ENCODE data around the gene MTRF1L.
"Not testable (repeated sequence)": the region's sequence is repeated elsewhere in the genome, so short reads cannot be mapped to it uniquely, and the experiment has no call there.

Gene MTRF1L

DNA sequence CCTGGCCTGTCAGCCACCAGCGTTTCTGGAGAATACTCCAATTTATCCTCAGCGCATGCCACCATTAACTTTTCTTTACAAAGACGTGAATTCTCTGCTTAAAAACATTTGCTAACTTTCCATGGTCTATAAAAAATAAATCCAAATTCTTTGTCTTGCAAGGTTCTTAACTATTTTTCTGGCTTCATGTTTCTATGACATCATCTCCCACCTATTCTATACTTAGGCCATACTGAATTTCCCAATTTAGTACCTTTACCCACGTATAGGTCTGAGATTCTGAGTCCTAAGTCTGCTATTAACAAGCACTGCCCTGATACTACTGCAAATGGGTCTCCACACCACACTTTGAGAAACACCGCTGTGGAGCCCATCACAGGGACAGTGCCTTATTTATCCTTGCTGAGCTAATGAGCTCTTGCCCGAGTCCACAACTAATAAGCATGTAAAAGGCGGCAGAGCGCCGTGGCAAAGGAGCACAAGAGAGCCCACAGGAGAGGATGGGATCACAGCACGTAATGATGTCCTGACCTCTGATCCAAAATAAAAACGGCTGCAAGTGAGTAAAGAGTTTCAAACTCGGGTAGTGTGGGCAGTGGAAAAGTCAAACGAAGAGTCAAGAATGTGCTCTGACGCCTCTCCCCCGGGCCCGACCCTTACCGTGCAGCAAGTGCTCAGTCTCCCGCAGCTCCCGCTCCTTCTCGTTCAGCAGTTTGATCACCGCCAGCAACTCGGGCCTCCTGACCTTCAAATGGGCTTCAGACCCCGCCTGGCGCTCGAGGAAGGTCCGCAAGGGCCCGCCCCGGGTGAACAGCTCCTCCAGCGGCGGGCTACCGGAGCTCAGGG is 519 bp downstream of the MTRF1L start:
- DNase-seq: no peak

DNA sequence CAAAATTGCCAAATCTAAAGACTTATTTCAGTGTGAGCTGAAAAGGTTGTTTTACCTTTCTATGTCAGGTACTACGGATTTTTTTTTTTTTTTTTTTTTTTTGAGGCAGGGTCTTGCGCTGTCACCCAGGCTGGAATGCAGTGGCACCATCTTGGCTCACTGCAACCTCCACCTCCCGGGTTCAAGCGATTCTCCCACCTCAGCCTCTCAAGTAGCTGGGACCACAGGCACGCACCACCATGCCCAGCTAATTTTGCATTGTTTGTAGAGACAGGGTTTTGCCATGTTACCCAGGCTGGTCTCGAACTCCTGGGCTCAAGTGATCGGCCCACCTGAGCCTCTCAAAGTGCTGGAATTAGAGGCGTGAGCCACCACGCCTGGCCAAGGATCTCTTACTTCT is 1.7 kb downstream of the MTRF1L start:
- DNase-seq: not testable (repeated sequence)

DNA sequence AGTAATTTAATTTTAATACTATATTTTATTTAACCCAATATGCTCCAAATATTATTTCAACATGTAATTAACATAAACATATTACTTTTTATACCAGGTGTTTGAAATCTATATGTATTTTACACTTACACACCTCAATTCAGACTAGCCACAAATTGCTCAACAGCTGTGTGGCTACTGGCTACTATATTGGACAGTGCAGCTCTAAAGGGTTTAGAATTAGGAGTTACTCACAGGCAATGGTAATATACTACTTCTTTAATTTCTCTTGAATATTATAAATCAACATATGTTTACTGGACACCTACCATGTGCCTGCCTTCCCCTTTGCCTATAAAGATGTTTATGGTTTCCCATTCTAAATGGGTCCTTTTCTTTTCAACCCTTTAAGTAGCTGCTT is 2.3 kb downstream of the MTRF1L start:
- DNase-seq: no peak

DNA sequence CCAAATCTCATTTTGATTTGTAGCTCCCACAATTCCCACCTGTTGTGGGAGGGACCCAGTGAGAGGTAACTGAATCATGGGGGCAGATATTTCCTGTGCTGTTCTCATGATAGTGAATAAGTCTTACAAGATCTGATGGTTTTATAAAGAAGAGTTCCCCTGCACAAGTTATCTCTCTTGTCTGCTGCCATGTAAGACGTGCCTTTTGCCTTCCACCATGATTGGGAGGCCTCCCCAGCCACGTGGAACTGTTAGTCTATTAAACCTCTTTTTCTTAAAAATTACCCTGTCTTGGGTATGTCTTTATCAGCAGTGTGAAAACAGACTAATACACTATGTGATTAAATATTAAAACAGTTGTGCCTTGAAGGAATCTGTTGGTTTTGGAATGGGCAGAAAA is 3.0 kb downstream of the MTRF1L start:
- DNase-seq: not testable (repeated sequence)

DNA sequence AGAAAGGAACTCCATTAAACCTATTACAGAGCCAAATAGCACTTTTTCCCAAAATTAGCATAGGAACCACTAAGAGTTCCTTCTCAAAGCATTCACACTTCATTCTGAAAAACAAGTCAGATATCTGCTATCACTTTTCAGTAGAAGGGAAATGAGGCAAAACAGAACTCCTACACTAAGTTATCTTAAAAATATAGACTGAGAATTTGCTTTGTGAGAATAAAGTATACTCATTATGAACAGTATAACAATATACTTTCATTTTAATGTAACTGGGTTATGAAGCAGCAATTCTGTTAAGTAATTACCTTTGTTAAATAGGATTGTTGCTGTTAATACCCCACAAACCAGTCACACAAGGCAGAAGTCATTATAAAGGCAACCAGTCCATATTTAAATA is 8.7 kb downstream of the MTRF1L start:
- DNase-seq: no peak

DNA sequence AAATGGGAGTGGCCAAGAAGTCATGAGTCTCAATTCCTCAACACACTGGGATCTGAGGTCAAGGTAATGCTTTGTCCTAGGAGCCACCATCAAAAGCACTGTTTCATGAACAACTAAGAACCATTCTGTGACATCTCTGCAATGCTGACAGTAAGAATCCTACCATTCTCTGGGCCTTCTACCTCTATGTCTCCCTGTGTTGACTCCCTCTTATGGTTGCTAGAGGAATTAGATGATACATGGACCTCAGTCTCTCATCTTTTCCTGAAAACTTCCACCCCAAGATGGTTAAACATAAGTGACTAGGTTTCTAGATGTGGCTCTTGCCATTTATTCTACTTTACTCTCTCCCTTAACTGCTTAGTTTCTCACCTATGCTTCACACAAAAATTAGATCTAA is 9.1 kb downstream of the MTRF1L start:
- DNase-seq: no peak

DNA sequence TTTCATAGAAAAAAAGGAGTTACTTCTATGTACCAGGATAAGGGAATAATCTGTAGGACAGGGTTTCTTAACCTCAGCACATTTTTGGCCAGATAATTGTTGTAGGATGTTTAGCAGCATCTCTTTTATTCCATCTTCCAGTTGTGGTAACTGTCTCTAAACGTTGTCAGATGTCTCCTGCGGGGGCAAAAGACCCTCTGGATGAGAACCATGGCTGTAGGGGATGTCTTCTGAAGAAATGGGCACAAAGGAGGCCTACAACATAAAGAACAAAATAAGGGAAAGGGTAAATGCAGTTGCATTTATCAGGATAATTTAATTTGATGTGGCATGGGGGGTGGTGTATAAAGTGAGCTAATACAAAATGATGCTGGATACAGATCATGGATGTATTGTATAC is 15.5 kb downstream of the MTRF1L start:
- DNase-seq: no peak

DNA sequence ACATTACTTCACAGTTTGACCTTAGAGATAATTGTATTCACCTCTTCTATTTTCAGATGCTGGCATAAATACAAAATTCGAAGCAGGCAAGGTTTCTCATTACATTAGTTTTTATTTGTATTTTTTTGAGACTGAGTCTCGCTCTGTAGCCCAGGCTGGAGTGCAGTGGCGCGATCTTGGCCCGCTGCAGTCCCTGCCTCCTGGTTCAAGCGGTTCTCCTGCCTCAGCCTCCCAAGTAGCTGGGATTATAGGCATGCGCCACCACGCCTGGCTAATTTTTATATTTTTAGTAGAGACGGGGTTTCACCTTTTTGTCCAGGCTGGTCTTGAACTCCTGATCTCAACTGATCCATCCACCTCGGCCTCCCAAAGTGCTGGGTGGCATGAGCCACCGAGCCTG is 17.2 kb downstream of the MTRF1L start:
- not testable (repeated sequence) for DNase-seq

DNA sequence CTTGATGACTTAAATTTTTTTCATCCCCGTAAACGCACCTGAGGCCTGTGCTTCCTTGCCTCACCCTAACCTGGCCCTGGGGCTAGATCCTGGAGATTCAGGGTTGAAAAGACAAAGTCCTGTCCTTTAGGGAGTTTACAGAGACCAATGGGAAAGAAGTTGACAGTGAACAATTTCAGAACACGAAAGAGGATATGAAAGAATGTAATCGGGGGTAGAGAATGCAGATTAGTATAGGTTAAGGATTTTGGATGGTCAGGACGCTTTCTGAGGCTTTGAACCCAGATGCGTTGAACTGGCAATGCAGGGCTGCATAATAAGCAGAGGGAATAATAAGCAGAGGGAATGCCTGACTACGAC is 18.0 kb downstream of the MTRF1L start:
- no peak for DNase-seq

DNA sequence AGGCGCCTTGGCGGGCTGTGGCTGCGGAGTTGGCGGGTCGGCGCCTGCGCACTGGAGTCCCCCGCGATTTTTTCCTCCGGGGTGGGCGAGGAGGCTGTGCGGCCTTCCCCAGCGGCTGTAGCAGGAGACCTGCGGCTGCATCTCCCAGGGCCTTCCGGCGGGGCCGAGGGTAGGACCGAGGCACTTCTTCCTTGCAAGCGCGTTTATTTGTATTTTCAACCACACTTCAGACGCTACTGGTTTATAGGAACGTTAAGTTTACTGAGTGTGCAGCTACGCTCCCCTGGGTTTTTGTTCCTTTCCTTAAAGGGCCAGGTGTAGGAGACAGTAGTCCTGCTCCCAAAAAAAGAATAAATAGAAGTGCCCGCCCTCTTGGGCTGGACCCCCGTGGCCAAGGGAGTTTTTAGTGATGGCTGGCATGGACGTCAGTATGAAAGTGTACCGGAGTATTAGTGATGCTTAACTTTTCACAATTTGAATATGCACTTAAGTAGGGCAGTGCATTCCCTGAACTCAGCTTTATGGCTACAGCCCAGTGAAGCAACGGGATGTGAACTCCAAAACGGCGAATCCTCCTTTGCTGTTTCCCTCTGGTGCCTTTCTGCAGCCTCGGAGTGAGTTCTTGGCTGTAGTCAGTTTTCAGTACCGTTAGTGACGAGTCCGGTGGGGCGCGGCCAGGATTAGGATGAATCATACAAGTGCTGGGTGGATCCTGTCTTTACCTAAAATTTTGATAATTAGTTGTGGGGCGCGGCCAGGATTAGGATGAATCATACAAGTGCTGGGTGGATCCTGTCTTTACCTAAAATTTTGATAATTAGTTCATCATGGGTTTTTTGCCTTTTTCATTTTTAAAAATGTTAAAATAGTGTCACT is 18.6 kb downstream of the MTRF1L start:
- DNase-seq: peak; percentile 68 to 94

DNA sequence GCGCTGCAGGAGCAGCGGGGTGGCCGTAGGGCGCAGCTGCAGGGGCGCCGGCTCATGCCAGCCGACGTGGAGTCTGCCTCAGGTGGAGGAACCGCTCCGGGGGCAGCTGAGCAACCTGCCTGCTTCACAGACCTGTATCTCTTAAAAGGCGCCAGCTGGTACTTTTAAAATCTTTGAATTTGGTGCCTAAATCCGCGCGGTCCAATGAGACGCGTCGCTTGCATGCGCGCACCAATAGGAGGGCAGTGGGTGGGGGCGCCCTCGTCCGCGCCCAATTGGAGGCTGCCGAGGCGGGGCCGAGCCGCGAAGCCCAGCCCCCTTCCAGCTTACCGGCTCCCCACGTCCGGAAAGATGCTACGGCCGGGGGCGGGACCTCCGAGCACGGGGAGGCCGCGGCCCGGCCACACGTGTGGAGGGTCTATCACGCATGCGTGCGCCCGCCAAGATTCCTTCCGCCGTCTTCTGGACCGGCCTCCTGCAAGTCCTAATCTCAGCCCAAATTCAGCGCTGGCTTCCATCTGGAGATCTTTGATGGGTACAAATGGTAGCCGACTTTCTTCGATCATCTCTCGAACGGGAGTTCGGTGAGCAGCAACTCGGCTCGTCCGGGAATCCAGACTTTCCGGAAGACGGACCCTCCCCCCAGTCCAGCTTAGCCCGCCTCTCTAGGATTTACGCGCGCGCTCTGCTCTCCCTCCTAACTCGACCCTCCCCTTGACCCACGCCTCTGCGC is 19.4 kb downstream of the MTRF1L start, which contains the start of gene FBXO5:
TSS of gene FBXO5 (minus strand) at position 138 of the 733 bp plus-strand sequence. CDS start at position 56, 82 bp downstream.
- peak; percentile 94 to 97 for DNase-seq

DNA sequence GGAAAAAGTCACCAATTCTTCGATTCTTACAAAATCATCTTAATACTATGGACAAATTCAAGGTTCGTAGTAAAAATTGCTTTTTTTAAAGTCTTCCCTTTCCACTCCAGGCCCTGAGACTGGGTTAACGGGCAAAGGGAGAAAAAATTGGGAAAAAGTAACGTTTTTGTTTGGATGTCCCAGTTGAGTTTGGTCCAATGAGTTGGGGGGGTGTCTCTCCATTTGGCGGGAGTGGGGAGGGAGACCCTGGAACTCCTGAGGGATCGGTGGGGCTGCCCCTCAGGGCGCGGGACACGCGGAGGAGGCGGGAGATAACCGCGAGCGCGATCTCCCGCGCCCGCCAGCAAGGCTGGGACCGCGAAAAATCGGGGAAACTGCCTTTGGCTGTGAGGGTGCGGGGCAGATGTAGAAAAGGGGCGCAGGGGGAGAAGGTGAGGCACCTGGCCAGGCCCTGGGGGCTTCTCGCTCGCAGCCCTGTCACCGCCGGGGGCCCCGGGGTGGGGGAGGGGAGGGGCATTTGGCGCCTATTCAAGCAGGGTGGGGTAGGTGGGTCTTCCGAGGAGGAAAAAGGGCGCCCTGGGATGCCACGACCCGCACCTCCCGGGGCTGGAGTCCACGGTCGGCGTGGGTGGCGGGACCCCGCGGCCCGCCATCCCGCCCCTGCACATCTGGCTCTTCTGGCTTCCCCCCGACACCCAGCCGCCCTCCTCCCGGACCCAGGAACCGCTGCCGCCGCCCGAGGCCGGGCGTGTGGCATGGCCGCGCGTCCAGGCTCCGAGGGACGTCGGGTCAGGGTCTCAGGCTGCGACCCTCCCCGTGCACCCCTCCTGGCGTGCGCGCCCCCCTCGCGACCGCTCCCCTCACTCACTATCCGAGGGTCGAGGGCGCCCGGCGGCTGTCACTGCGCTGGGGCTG is 20.3 kb downstream of the MTRF1L start:
- DNase-seq: no peak

DNA sequence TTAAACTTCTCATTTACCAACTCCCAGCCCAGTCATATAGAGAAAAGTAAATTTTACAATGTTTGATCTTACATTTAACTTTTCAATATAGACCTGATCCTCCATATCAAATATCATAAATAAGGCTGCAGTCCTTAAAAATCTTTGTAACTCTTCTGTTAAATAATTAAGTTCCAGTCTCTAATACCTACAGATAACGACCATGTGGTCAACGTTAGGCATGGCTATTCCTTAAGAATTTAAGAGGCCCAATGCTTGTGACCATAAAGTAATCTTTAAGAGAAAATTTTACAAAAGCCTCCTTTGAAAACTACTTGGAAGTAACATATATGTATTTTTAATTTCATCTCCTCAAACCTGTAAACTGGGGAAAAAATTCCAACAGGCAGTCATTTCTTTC is 21.3 kb downstream of the MTRF1L start:
- DNase-seq: no peak

DNA sequence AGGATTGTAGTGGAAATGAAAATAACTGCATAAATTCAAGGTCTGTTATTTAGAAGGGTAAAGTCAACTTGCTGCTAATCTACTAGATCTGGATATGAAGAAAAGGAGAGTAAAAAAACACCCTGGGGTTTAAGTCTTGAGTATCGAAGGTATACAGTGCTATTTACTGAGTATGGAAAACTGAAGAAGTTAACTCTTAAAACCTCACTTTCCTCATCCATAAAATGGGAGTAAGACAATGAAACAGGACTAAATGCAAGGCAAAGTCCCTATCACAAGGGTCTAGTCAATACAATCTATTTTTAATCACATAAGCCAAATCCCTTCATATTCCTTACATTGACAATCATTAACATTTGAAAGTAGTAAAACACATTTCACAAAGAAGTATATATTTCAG is 21.9 kb downstream of the MTRF1L start:
- no peak for DNase-seq

DNA sequence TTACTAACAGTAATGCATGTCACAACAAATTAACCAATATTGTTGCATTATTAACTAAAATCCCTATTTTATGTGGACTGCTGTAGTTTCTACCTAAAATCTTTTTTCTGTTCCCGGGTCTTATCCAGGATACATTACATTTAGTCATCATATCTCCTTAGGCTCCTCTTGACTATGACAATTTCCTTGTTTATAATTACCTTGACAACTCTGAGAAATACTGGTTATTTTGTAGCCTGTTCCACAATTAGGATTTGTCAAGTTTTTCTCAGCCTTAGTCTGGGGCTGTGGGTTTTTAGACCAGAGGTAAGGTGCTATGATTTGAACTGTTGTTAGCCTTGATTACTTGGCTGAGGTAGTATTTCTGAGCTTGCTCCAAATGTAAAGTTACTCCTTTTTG is 23.4 kb downstream of the MTRF1L start:
- DNase-seq: no peak

DNA sequence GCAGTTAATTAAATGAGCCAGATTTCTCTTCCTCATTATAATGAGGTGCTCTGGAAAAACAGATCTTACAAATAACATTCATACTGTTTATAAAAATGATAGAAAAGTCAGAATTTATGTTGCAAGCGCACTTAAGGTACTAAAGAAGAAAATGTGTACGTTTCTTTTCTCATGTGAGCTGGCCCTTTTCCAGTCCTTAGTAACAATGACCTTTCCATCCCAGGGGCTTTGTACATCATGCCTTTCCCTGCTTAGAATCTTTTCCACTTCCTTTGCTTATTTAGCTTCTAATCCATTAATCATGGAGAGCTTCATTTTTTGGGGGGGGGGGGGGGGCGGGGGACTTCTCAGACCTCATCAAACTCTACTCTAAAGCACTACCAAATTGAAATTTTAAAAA is 24.5 kb downstream of the MTRF1L start:
- DNase-seq: no peak

DNA sequence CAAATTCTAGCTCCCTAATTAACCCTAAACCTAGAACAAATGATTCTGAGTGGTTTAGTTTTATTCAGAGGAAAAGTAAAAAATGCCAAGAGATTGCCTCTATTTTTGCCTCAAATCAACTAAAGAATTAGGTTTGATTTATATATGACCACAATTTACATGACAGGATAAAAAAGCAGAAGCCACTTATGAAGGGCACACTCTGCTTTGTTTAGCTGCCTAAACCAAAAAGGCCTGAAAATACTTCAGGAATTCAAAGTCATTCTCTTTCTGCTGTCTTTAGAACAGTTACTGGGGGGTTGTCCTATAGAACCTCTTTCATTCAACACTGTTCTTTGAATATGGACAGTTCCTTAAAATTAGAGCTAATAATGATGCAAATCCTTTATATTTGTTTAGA is 25.0 kb downstream of the MTRF1L start:
- no peak for DNase-seq

DNA sequence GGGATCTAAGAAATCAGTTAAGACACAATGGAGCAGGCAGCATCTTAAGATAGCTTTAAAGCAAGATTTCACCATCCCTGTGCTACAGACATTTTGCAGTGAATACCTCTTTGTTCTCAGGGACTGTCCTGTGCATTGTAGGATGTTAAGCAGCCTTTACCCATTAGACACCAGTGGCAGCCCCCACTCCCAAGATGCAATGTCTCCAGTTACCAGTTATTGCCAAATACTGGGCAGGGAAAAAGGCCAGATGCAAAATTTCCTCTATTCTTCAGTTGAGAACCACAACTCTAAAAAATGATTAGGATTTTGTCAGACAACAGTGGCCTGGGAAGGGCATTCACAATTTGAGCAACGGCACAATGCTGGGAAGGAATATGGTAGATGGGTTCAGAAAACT is 25.8 kb downstream of the MTRF1L start:
- no peak for DNase-seq

DNA sequence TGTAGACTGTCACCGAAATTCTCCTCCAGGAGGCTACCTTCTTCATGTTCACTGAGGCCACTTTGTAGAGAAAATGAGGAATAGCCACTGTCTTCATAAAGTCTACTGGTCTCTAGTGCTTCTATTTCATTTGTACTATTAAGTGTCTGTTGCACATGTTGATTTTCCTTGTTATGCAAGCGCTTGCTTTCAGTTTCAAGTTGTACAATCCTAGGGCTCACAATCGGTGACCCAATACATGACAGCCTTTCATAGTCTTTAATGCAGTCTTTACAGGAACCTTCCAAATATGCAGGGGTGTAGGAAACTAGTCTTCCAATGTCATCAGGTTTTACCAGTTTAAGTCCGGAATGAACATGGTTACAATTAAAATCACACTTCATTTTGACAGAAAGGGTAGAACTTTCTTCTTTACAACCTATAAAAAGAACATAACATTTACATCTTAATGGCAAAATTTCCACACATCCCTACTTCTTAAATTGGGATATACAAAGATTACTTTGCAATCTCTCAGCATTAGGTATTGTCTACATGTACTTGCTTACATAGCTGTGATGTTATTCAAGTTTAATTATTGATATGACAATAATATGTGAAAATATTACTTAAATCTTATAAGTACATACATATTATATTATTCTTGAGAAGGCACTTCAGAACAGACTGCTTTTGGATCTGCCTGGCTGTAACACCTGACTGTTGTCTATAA is 27.1 kb downstream of the MTRF1L start:
- DNase-seq: no peak

DNA sequence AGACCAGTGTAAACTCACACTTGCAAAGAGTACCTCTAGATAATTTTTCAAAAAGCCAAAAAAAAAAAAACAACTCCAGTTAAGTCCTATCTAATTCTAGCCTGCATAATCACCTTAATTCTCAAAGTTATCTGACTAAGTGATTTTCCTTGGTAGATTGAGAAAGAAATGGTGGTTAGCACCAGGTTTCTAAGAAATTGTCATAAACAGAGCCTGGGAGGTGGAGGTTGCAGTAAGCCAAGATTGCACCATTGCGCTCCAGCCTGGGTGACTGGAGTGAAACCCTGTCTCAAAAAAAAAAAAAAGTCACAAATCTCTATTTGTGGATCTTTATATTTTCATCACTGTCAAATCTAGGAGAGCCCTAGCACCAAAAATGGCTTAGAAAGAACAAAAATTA is 28.6 kb downstream of the MTRF1L start:
- DNase-seq: no peak

DNA sequence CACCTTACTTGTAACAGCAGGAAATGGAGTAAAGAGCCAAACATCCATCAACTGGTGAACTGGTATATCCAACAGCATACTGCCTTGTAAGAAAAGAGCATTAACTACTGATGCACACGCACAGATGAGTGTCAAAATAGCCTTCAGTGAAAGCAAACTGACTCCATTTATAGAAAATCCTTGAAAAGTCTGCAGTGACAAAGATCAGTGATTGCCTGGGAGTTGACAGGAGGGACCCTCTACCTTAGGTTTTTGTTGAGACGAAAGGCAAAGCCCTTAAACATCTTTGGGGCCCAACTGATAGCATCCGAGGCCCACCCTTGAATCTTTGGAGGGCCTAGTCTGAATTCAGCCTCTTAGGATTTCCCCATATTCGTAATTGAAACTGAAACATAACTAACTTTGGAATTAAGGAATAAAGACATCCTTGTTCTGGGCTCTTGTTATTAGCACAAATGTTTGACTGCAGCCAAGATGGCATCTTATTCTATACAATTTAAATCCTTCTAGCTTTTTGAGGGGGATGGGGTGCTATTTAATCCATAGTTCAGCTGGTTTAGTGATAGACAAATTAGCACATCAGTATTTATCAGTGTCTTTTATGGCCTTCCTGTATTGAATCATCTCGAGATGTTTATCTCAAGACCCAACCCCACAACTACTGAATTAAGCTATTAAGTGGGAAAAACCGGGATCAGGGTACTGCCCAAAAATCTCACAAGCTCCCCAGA is 32.7 kb downstream of the MTRF1L start:
- no peak for DNase-seq
